Stimulated activated effector memory CD8-positive, alpha-beta T cell treated with anti-CD3 and anti-CD28 coated beads, Interleukin-12 subunit alpha, Interleukin-12 subunit beta, amount 100 ng/mL, for 72 hours (primary cell): ENCODE results near the gene PDGFD.

Experiments used
- ATAC-seq: fragments of 150-1000 bp; cut with Tn5 transposase; 2 replicates; pipeline ENCODE4 v1.10.0; 2021
- DNase-seq, 2 donors: peaks; one replicate each; pipeline ENCODE4 v3.0.0; 2021 to 2022; ENCODE audit warnings: low spot score in 2 of 2
- H3K27ac Mint-ChIP-seq: one replicate; pipeline ENCODE4 v1.8.0; 2022; ENCODE audit warnings: mild to moderate bottlenecking, mixed read lengths
- H3K36me3 Mint-ChIP-seq: one replicate; pipeline ENCODE4 v1.8.0; 2022; ENCODE audit warnings: mild to moderate bottlenecking, mixed read lengths
- H3K4me1 Mint-ChIP-seq: one replicate; pipeline ENCODE4 v1.8.0; 2022; ENCODE audit warnings: mixed read lengths
- H3K4me3 Mint-ChIP-seq: one replicate; pipeline ENCODE4 v1.8.0; 2022; ENCODE audit warnings: mild to moderate bottlenecking, mixed read lengths
- H3K9me3 Mint-ChIP-seq: one replicate; pipeline ENCODE4 v1.8.0; 2022; ENCODE audit warnings: mixed read lengths

The PDGFD gene

DNA sequence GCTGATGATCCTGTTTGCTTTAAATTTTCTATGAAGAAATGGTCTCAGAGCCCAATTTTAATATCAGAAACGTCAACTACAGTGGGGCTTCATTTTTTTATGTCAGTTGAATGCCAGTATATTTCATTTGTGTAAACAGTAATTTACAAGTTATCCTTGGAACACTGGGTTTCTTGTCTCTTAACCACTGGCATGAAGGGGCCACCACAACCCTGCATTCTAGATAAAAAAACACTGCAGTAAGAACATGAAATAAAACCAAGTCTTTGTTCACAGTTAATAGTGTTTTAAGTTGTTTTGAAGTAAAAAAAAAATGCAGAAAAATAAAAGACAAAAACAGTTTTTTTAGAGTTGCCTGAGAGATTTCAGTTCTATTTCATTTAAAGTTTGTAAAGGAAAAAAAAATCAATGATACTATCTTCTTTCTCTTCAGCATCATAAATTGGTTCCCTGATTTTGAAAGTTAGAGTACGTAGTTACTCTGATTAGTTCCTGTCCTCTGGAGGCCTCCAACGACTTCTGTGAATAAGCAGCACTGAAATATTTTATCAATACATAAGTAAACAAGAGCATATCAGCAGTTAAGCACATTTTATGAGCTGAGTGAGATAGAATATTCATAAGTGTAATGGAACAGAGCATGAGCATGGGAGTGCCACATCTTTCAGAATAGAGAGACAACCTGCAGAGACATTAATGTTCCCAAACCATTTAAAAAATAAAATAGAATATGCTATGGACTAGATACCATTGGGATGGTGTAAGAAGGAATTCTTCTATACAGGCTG is 135.3 kb downstream of the PDGFD start:
- no peak overlapping the region for H3K27ac Mint-ChIP-seq
- no peaks in the 10 kb centered on the region for H3K4me1 Mint-ChIP-seq
- no peak for DNase-seq
- H3K4me3 Mint-ChIP-seq = no peak overlapping the region
- no peaks in the 10 kb centered on the region for H3K9me3 Mint-ChIP-seq
- no peaks in the 10 kb centered on the region for H3K36me3 Mint-ChIP-seq
- no peak for ATAC-seq

DNA sequence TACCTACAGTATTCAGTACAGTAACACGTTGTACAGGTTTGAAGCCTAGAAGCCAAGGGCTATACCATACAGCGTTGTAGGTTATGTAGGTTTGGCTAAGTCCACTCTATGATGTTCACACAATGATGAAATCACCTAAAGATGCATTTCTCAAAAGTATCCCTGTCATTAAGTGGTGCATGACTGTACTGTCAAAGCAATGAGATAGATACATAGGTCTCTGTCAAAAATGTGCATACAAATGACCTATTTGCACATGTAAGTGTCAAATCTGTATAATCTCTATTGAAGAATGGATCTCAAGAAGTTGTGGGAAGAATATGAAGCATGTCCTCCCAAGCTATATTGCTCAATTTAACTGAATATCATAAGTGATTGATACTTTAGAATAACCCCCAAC is 139.4 kb downstream of the PDGFD start:
- no peak for DNase-seq
- no peaks in the 10 kb centered on the region for H3K36me3 Mint-ChIP-seq
- H3K9me3 Mint-ChIP-seq = no peaks in the 10 kb centered on the region
- H3K27ac Mint-ChIP-seq = no peak overlapping the region
- ATAC-seq = no peak
- H3K4me3 Mint-ChIP-seq = no peak overlapping the region
- H3K4me1 Mint-ChIP-seq = no peaks in the 10 kb centered on the region

DNA sequence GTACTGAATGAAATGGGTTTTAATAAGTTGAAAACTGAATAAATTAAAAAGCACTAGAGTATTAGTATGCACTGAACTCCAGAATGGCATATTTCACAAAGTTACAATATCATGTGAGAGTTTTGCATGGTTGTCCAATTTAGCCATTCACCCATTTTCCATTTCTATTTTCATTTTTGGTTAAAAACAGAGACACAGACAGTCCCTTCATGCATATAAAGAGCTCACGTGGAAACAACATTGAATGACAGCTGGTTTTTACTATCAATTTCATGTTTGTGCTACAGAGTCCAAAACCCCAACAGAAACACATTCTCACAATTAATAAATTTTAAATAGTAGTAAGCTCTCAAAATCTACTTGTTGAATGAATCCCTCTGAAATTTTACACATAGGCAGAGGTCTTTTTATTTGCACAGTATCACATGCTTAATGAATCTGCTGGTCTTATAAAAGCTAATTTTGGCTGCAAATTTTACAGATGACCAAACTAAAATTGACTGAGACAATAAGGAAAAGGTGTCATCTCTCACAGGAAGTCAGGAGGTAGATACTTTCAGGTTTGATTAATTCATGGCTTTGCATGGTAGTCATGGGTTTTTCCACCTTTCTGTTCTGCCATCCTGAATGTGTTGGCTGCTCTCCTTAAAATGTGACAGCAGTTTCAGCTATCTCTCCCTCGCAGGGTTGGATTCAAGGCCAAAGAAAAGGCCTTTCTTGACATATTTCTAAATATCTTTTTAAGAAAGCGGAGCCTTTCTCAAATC is 148.1 kb downstream of the PDGFD start:
- ATAC-seq = no peak
- H3K4me3 Mint-ChIP-seq = no peak overlapping the region
- no peaks in the 10 kb centered on the region for H3K9me3 Mint-ChIP-seq
- no peaks in the 10 kb centered on the region for H3K4me1 Mint-ChIP-seq
- H3K27ac Mint-ChIP-seq = no peak overlapping the region
- no peaks in the 10 kb centered on the region for H3K36me3 Mint-ChIP-seq
- DNase-seq = no peak

DNA sequence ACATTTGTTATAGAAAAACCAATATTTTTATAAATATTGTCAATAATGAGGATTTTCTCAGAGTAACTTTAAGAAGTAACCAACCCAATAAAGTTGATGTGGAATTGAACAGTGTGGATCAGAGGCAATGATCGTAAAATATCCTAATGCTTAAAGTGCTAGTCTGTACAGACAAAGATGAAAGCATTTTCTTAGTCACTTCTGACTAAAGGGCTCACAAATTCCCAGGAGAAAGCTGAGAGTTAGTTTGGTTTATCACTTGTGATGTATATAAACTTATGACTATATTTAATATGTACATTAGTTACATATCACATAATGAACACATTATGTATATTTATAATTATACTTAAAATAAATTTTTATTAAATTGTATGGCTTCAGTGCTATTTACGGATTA is 152.9 kb downstream of the PDGFD start:
- no peak for DNase-seq
- Mint-ChIP-seq H3K36me3 (no peaks in the 10 kb centered on the region), H3K4me3 (no peak overlapping the region), H3K9me3 (no peaks in the 10 kb centered on the region), H3K27ac (no peak overlapping the region), H3K4me1 (no peaks in the 10 kb centered on the region)
- no peak for ATAC-seq

DNA sequence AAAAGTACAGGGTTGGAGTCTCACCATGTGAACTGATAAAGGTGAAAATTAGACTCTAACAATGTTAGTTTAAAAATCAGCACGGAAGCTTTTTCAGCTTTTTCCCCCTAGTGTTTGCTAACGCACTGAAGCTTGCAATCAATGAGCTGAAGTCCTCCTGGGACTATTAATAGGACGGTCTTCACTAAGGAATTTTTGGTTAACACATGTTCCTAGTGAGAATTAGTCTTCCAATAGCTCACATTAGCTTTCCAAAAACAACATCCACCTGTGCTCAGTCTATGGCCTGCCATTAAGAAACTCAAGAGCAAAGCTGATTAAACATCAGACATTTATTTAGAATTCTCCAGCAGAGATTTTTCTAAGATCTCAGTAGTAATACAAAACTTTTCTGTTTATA is 154.2 kb downstream of the PDGFD start:
- Mint-ChIP-seq H3K4me3 (no peak overlapping the region), H3K4me1 (no peaks in the 10 kb centered on the region), H3K9me3 (no peaks in the 10 kb centered on the region), H3K27ac (no peak overlapping the region), H3K36me3 (no peaks in the 10 kb centered on the region)
- DNase-seq = no peak
- ATAC-seq = no peak

DNA sequence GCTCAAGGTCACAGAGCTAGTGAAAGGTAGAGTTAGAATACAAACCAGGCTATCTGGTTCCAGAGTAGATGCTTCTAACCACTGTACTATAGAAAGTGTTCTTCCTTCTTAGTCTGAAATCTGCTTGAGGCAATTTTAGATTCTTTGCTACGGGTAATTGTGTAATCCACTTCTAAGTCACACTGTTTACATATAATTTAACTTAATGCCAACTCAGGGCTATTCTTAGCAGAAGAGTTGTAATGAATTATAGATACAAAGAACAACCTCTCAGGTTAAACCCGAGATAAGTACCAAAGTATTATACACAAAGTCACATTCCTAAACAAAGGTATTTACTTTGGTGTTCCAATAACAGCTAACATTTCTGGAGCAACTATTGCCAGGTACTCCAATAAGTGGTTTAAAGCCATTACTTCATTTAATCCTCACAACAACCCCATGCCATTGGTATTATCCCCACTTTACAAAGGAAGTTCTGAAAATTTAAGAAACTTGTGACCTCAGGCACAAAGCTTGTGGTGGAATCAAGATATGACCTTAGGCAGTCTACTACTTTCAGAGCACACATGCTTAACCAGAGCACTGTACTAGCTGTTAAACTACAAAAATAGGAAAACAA is 158.6 kb downstream of the PDGFD start:
- Mint-ChIP-seq H3K4me1 (no peaks in the 10 kb centered on the region), H3K4me3 (no peak overlapping the region), H3K9me3 (peaks cover 3% of the 10 kb centered on the region), H3K27ac (no peak overlapping the region), H3K36me3 (no peaks in the 10 kb centered on the region)
- DNase-seq (no peak), ATAC-seq (no peak)

DNA sequence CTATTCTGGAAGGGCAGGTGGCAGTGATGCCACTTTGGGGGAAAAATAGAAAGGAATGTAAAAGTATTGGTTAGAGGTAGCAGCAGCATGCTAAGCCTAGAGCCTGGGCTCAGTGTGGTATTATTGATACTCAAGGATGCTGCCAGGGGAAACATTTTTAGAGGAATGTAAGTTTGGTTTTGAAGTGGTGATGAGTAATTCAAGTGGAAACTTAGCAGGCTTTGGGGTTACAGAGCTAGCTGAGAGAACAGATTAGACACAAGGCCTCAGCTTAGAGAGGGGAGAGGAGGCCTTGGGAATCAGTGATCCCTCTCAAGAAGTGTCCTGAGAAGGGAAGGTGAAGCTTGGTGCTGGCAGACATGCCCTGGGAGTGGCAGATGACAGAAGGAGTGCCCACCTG is 160.5 kb downstream of the PDGFD start:
- no peaks in the 10 kb centered on the region for H3K36me3 Mint-ChIP-seq
- no peak for DNase-seq
- no peaks in the 10 kb centered on the region for H3K4me1 Mint-ChIP-seq
- no peak overlapping the region for H3K4me3 Mint-ChIP-seq
- H3K9me3 Mint-ChIP-seq = peaks cover 3% of the 10 kb centered on the region
- ATAC-seq = peak; percentile 13
- no peak overlapping the region for H3K27ac Mint-ChIP-seq

DNA sequence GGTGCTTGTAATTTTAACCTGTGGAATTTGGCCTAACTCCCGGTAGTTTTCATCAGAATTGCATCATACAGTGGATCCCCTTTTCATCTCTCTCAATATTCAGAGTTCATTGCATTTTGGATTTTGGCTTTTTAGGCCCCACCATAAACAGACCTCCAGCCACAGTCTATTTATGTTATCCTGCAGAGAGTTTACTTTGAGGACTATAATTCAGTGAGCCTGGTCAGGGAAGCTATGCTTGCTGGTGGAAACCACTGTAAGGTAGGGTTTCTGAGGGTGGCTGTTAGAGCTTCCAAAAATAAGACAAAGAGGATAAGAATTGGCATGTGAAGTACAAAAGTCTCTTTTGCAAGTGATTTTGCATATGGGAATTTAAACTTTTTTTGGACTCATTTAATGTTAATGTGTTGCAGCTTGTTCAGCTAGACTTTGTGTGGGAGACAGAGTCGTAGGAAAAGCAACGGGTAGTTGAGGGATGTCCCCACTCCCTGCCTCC is 162.3 kb downstream of the PDGFD start:
- Mint-ChIP-seq H3K4me3 (no peak overlapping the region), H3K9me3 (peaks cover 3% of the 10 kb centered on the region), H3K36me3 (no peaks in the 10 kb centered on the region), H3K4me1 (no peaks in the 10 kb centered on the region), H3K27ac (no peak overlapping the region)
- ATAC-seq (no peak), DNase-seq (no peak)

DNA sequence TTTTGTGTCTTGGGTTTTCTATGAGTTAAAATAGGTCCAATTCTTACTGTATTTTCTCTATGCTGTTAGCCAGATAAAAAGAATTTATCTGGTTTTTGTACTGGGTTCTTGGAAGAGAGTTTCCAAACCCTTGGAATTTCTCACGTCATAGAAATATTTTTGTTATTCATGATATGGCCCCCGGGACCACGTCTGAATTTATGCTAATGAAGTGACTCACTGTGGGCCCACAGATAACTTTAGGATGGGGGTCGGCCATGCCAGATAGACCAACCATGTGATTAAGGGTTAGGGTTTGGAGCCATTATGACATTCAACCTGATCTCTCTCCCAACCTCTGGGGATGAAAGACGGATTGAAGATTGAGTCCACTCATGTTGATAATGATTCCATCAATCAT is 163.1 kb downstream of the PDGFD start:
- no peak for DNase-seq
- H3K27ac Mint-ChIP-seq = no peak overlapping the region
- H3K36me3 Mint-ChIP-seq = no peaks in the 10 kb centered on the region
- H3K4me1 Mint-ChIP-seq = no peaks in the 10 kb centered on the region
- no peak for ATAC-seq
- no peak overlapping the region for H3K4me3 Mint-ChIP-seq
- peaks cover 3% of the 10 kb centered on the region for H3K9me3 Mint-ChIP-seq

DNA sequence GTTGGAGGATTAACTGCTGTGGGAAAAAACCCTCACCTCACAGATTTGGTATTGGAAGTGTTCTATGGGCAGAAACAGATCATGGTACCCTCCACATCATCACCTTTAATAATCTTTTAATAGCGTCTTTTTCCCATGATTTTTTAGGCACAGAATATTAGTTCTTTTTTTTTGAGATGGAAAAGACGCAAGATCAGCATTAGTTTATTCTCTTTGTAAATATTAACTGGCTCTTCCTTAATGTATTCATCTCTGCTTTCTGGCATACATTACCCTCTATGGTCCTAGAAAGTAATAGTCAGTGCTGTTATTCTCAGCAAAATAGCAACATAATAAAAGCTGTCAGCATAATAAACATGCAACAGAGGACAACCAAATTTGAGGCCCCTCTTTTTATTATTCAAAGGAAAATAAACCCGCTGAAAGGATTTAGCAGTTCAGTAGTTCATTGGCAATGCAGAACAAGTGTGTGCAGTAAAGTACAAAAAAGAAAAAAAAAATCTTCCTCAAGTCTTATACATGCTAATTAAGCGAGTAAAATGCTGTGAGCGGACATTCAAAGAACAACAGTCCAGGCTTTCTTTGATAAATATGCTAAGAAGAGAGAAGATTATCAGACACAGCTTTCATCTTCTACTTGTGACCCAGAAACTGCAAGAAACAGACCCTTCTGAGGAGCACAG is 165.0 kb downstream of the PDGFD start:
- DNase-seq (no peak), ATAC-seq (no peak)
- Mint-ChIP-seq H3K27ac (no peak overlapping the region), H3K36me3 (no peaks in the 10 kb centered on the region), H3K4me1 (no peaks in the 10 kb centered on the region), H3K9me3 (peaks cover 3% of the 10 kb centered on the region), H3K4me3 (no peak overlapping the region)

DNA sequence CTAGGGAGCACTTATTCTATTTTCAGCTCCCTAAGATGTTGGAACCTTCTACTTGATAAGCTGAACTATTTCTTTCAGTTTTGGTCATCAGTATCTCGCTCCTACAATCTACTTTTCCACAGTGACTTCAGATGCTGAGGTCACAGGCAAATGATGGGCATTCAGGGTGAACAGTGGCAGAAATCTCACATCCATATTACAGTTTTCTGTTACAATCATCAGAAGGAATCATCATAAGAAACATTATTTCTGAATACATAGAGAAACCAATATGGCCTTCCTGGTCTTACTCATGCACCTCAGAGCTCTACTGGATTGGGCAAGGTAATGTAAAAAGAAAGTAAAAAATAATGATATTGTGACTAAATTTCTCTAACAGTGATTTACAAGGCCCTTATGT is 166.9 kb downstream of the PDGFD start:
- ATAC-seq (no peak), DNase-seq (no peak)
- Mint-ChIP-seq H3K4me1 (no peaks in the 10 kb centered on the region), H3K27ac (no peak overlapping the region), H3K36me3 (no peaks in the 10 kb centered on the region), H3K9me3 (peaks cover 3% of the 10 kb centered on the region), H3K4me3 (no peak overlapping the region)

DNA sequence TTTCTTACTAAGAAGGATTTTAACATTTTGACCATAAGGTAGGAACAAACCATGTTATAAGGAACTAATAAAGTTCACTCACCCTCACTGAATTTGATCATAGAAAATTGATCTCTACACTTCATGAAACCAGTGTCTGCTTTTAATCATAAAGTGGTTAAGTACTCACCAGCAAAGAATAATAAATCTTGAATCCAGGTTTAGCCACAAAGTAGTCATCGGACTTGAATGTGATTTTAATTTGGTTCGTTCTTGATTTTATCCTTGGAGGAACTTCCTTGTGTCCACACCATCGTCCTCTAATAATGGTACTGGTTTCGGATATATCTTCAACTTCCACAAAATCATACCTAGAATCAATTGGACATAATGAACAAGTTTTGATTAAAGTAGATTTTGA is 168.1 kb downstream of the PDGFD start:
- Mint-ChIP-seq H3K4me3 (no peak overlapping the region), H3K27ac (no peak overlapping the region), H3K36me3 (no peaks in the 10 kb centered on the region), H3K9me3 (peaks cover 3% of the 10 kb centered on the region), H3K4me1 (no peaks in the 10 kb centered on the region)
- ATAC-seq = no peak
- no peak for DNase-seq

DNA sequence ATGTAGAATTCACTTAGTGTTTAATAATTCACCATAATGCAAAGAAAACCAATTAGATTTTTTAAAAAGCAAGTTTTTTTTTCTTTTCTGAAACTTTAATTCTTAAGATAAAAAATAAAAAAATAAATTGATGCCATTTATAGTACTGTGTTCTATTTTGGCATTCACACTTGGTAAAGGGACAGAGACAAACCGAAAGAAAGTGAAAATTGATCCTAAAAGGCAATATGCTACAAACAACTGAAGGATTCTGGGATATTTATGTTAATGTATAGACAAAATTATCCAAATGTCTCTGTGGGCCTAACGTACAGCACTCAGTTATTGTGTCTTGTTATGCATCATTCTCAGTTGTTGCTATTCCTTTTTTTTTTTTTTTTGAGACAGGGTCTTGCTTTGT is 169.4 kb downstream of the PDGFD start:
- no peaks in the 10 kb centered on the region for H3K36me3 Mint-ChIP-seq
- no peak overlapping the region for H3K27ac Mint-ChIP-seq
- DNase-seq = no peak
- H3K4me1 Mint-ChIP-seq = no peaks in the 10 kb centered on the region
- H3K4me3 Mint-ChIP-seq = no peak overlapping the region
- H3K9me3 Mint-ChIP-seq = no peaks in the 10 kb centered on the region
- ATAC-seq = no peak

DNA sequence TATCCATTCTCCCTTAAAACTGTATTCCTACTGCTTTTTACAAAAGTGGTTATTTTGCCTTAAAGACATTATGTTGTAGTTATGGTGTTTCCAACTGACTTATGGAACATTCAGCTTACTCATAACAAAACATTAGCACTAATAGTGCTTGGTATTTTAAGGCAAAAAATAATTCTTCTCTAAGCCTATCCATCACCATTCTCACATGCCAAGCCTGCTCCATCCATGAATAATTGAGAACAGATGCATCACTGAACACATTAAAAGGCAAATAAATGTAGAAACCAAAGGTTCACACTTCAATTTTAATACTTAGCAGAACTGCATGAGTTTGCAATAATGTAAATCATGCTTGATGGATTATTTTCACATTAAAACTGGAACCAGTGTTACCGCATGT is 169.9 kb downstream of the PDGFD start:
- ATAC-seq (no peak), DNase-seq (no peak)
- no peaks in the 10 kb centered on the region for H3K9me3 Mint-ChIP-seq
- no peak overlapping the region for H3K4me3 Mint-ChIP-seq
- H3K36me3 Mint-ChIP-seq = no peaks in the 10 kb centered on the region
- no peaks in the 10 kb centered on the region for H3K4me1 Mint-ChIP-seq
- H3K27ac Mint-ChIP-seq = no peak overlapping the region

DNA sequence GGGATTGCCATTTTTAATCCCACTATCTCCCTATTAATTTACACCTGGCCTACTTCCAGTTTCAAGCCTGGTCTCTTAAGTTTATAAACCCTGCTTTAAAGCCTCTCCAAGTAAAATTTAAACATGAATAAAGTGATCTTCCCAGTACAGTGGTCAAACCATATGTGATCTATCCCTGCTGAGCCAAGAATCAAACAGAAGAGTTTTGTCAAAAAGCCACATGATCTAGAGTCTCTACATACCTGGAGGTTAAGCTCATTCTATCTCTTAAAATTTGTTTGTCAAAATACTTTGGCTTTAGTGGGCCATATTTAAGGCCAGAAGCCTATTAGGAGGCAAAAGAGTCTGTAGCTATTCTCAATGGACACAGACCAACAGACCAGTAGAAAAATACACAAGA is 170.4 kb downstream of the PDGFD start:
- H3K36me3 Mint-ChIP-seq = no peaks in the 10 kb centered on the region
- H3K27ac Mint-ChIP-seq = no peak overlapping the region
- no peaks in the 10 kb centered on the region for H3K9me3 Mint-ChIP-seq
- DNase-seq = no peak
- H3K4me1 Mint-ChIP-seq = no peaks in the 10 kb centered on the region
- H3K4me3 Mint-ChIP-seq = no peak overlapping the region
- ATAC-seq = no peak
